ENCODE measurements around the gene REG3G. TPM values are rescaled to one million over a fixed set of nuclear protein-coding genes. Genes with fewer than 3 reads are reported as not detected.

The REG3G gene
- total RNA-seq, 4 donors from 2014 or later: not detected

DNA sequence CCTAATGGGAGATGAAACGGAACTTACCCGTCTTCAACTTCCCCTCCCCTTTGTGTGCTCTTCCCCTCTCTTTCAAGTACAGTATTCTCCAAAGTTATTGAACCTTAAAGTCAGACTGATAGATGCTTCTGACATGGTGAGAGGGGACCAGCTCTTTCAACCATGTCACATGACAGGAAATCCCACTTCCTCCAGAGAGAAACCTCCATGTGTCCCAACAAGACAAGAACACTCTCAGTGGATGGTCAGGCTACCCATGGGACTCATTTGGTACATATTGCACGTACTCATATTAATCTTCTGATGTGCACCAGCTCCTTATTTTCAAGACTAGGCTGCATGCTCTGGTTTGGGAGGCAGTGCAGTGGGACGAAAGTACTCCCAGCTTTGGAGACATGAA, 44.6 kb upstream of the REG3G start:
- Histone ChIP-seq H3K27ac (no peak overlapping the region), H3K4me3 (no peak overlapping the region), H3K4me1 (no peaks in the 10 kb centered on the region), H3K27me3 (no peaks in the 10 kb centered on the region), H3K9me3 (no peaks in the 10 kb centered on the region), H3K36me3 (no peaks in the 10 kb centered on the region)
- TF ChIP-seq POLR2AphosphoS5 (IDR thresholded peaks at IDR 0.05): no peak
- TF ChIP-seq, protein P1, sequence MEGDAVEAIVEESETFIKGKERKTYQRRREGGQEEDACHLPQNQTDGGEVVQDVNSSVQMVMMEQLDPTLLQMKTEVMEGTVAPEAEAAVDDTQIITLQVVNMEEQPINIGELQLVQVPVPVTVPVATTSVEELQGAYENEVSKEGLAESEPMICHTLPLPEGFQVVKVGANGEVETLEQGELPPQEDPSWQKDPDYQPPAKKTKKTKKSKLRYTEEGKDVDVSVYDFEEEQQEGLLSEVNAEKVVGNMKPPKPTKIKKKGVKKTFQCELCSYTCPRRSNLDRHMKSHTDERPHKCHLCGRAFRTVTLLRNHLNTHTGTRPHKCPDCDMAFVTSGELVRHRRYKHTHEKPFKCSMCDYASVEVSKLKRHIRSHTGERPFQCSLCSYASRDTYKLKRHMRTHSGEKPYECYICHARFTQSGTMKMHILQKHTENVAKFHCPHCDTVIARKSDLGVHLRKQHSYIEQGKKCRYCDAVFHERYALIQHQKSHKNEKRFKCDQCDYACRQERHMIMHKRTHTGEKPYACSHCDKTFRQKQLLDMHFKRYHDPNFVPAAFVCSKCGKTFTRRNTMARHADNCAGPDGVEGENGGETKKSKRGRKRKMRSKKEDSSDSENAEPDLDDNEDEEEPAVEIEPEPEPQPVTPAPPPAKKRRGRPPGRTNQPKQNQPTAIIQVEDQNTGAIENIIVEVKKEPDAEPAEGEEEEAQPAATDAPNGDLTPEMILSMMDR (IDR thresholded peaks at IDR 0.05): no peak
- TF ChIP-seq EP300 (IDR thresholded peaks at IDR 0.05): no peak
- no peak for TF ChIP-seq POLR2A (IDR thresholded peaks at IDR 0.05)
- WGBS: 56% methylated on average over 4 of the region's 4 CpGs
- DNase-seq (ENCODE audit: low spot score in 2 of 2): no peak

DNA sequence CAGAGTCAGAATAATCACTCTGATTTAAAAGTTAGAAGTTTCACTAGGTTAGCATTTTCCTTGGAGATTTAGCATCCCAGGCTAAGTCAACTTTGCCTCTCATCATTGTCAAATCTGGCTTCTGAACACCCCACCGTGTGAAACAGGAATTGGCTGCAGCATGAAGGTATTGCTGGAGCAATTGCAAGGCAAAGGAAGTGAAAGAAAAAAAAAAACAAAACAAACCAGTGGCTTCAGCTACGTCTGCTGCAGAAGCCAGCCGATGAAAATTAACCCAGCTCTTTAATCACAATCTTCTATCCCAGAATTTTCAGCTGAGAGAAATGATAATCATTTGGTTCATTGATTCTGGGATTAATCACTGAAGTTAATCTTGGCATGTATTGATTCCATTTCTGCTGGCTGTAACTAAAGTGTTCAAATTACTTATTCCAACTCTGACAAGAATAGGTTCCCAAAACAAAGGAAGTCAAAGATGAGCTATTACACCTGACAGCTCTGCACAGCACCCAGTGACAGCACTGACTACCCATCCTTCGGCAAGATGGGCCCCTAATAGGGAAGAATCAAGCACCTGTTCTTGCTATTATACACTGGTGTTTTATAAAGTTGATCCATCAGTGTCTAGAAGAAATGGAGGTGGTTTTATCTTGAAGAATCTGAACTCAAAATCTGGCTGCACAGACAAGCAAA, 42.7 kb upstream of the REG3G start:
- no peak overlapping the region for H3K4me3 ChIP-seq
- TF ChIP-seq, protein P1 (IDR thresholded peaks at IDR 0.05): no peak
- TF ChIP-seq POLR2AphosphoS5 (IDR thresholded peaks at IDR 0.05) (no peak), EP300 (IDR thresholded peaks at IDR 0.05) (no peak), POLR2A (IDR thresholded peaks at IDR 0.05) (no peak)
- no peaks in the 10 kb centered on the region for H3K27me3 ChIP-seq
- no peak overlapping the region for H3K27ac ChIP-seq
- H3K9me3 ChIP-seq: no peaks in the 10 kb centered on the region
- H3K36me3 ChIP-seq: no peaks in the 10 kb centered on the region
- DNase-seq (ENCODE audit: low spot score in 2 of 2): no peak
- 44% methylated on average over 4 of the region's 4 CpGs for WGBS
- no peaks in the 10 kb centered on the region for H3K4me1 ChIP-seq

DNA sequence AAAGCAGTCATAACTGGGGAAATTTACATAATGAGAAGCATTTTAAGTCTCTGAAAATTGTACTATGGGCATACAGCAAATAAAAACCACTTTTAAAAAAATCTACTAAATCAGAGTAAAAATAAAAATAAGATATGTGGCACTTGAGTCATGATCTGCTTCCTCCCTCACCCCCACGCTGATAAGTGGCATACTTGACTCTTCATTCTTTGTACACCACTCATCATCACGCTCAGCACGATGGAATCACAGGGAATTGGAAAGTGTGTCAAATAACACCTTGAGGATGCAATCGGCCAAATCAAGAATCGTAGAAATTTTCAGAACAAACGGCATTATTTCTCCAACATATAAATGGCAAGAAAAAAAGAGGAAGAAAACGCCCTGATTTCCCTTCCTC, 41.1 kb upstream of the REG3G start:
- H3K36me3 ChIP-seq: no peaks in the 10 kb centered on the region
- H3K4me3 ChIP-seq: no peak overlapping the region
- H3K27ac ChIP-seq: no peak overlapping the region
- DNase-seq (ENCODE audit: low spot score in 2 of 2): no peak
- TF ChIP-seq, protein P1 (IDR thresholded peaks at IDR 0.05): no peak
- no peak for TF ChIP-seq EP300 (IDR thresholded peaks at IDR 0.05)
- TF ChIP-seq POLR2AphosphoS5 (IDR thresholded peaks at IDR 0.05): no peak
- no peak for TF ChIP-seq POLR2A (IDR thresholded peaks at IDR 0.05)
- H3K4me1 ChIP-seq: no peaks in the 10 kb centered on the region
- no peaks in the 10 kb centered on the region for H3K9me3 ChIP-seq
- WGBS: 83% methylated on average over 7 of the region's 7 CpGs
- H3K27me3 ChIP-seq: no peaks in the 10 kb centered on the region

DNA sequence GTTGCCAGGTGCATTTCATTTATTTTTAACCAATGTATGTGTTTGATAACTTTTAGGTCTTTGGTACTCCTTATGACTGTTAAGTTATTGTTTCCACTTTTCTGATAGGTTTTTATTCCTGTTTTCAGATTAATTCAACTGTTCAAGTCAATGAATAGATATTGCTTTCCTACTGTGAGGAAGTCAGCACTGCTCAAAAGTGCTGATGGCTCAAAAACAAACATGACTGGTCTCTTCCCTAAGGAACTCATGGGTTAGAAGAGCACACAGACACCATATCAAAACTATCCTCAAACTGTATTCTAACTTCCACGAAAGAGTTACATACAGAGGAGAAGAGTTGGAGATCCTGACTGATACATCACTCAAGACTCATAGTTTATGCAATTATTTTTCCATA, 39.9 kb upstream of the REG3G start:
- Histone ChIP-seq H3K36me3 (no peaks in the 10 kb centered on the region), H3K4me1 (no peaks in the 10 kb centered on the region), H3K9me3 (no peaks in the 10 kb centered on the region), H3K27ac (no peak overlapping the region), H3K4me3 (no peak overlapping the region), H3K27me3 (no peaks in the 10 kb centered on the region)
- 80% methylated on average over 1 of the region's 1 CpG for WGBS
- DNase-seq (ENCODE audit: low spot score in 2 of 2): no peak
- no peak for TF ChIP-seq POLR2A (IDR thresholded peaks at IDR 0.05)
- TF ChIP-seq POLR2AphosphoS5 (IDR thresholded peaks at IDR 0.05): no peak
- TF ChIP-seq EP300 (IDR thresholded peaks at IDR 0.05): no peak
- TF ChIP-seq, protein P1 (IDR thresholded peaks at IDR 0.05): no peak

DNA sequence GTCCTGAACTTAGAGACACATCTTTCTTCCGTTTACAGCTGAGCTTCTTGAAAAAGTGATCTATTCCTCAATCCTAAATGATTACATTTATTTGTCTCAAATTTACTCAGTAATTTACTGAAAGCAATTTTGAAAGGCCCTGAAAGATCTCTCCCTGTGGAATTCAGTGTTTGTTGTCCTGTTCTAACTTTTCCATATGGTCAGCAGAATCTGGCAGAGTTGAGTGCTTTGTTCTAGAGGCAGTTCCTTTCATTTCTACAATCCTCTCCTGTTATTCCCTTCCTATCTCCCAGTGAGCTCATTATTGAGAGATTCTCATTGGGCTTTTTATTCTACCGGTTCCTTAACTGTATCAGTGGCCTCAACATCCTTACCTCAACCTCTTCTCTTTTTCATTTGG, 36.5 kb upstream of the REG3G start:
- H3K27me3 ChIP-seq: peaks cover 19% of the 10 kb centered on the region
- H3K4me3 ChIP-seq: no peak overlapping the region
- 68% methylated on average over 2 of the region's 2 CpGs for WGBS
- no peak for DNase-seq (ENCODE audit: low spot score in 2 of 2)
- H3K4me1 ChIP-seq: no peaks in the 10 kb centered on the region
- no peaks in the 10 kb centered on the region for H3K36me3 ChIP-seq
- H3K9me3 ChIP-seq: no peaks in the 10 kb centered on the region
- TF ChIP-seq EP300 (IDR thresholded peaks at IDR 0.05): no peak
- no peak for TF ChIP-seq POLR2A (IDR thresholded peaks at IDR 0.05)
- TF ChIP-seq POLR2AphosphoS5 (IDR thresholded peaks at IDR 0.05): no peak
- TF ChIP-seq, protein P1 (IDR thresholded peaks at IDR 0.05): no peak
- no peak overlapping the region for H3K27ac ChIP-seq
